Inflammatory macrophage treated with lipopolysaccharide for 1 hour (primary cell): ENCODE data around the gene FUS.

Experiments
- DNase-seq, 2 donors: peaks; one replicate each; pipeline ENCODE4 v3.0.0-alpha.2; 2020 to 2022

FUS gene

DNA sequence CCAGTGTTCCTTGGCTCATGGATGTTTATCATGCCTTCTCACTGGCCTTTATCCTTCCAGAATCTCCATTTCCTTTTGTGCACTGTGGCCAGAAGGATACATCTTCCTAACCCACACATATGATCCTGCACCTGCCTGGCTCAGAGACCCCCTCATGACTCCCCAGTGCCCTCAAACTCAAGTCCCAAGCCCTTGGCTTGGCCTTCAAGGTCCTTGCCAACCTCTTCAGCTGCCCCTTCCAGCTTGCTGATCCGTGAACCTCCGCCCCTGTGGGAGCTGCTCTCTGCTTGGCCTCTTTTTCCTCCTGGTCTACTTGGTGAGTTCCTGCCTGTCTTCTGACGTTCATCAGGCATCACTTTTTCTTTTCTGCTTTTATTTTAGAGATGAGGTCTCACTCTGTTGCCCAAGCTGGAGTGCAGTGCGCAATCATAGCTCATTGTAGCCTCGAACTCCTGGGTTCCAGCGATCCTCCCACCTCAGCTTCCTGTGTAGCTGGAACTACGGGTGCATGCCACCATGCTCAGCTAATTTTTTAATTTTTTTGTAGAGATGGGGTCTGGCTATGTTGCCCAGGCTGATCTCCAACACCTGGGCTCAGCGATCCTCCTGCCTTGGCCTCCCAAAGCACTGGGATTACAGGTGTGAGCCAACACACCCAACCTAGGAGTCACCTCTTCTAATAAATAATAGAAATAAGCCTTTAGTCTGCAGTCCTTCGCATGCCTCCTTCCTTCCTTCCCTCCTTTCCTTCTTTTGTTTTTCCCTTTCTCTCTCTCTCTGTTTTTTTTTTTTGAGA is 25.1 kb downstream of the FUS start:
- no peak for DNase-seq

DNA sequence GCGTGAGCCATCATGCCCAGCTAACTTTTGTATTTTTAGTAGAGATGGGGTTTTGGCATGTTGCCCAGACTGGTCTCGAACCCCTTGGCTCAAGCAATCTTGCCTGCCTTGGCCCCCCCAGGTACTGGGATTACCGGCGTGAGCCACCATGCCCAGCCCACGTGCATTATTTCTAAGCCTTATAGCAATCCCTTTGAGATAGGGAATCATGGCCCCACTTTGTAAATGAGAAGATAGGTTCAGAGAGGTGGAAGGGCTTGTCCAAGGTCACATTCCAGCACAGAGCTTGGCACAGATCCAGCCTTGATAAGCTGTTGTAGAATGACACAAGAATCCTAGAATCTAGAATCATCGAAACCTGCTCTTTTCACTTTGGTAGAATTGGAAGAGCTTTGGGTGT is 26.8 kb downstream of the FUS start:
- no peak for DNase-seq

DNA sequence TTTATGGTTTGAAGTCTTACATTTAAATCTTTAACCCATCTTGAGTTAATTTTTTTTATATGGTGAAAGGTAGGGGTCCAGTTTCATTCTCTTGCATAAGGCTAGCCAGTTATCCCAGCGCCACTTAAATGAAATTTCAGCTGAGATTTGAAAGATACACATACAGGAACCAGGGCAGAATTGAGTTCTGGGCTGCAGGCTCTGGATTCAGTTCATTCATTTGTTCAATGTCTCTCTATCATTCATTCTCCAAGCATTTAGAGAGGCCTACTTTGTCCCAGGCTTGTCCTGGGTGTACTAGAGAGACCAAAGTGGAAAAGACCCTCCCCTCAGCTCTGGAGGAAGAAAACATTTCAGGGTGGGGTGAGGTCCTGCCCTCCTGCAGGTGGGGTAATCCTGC is 33.4 kb downstream of the FUS start:
- DNase-seq = no peak

DNA sequence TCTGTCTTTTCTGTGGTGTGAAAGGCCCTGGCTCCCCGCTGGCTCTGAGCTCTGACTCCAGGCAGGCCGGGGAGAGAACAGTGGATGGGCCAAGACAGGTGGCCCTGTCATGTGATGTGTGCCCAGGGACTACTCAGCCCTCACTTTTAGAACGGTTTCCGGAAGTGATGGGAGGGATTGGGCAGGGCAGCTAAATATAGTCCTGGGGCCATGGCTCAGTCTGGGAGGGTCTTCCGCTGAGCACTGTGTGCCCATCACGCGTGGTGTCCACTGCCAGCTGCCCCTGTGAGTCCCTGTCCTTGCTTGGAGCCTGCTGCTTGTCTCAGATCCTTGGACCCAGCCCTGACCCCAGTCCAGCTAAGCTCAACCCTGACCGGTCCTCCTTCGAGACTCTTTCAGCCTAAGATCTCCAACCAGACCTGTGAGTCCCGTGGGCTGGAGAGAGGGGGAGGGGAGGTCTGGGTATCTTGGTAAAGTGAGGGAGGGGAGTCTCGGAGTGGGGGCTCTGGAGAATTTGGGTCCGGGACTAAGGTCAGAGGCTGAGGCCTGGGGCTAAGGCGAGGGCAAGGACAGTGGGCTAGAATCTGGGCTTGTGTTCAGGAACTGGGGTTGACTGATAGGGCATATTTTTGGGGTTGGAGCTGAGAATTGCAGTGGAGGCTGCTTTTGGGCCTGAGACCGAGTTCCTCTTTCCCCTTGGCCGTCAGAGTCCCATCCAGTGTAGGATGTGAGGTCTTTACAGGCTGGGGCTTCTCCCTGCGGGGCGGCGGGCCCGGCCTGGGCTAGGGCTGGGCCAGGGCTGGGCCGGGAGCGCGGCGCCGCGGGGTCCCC is 34.2 kb downstream of the FUS start, which contains the start of gene TRIM72:
TSS of gene TRIM72 (plus strand) at position 243 of the 831 bp plus-strand sequence. CDS start 620 bp downstream, outside the sequence.
- DNase-seq = no peak

DNA sequence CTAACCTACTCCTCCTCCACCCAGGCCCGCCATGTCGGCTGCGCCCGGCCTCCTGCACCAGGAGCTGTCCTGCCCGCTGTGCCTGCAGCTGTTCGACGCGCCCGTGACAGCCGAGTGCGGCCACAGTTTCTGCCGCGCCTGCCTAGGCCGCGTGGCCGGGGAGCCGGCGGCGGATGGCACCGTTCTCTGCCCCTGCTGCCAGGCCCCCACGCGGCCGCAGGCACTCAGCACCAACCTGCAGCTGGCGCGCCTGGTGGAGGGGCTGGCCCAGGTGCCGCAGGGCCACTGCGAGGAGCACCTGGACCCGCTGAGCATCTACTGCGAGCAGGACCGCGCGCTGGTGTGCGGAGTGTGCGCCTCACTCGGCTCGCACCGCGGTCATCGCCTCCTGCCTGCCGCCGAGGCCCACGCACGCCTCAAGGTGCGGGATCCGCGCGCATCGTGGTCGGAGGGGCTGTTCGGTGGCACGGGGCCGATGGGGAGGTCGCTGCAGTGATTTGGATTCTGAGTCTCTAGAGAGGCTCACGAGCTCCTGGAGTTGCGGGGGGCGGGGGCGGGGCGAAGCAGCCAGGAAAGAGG is 34.9 kb downstream of the FUS start:
- DNase-seq = no peak

DNA sequence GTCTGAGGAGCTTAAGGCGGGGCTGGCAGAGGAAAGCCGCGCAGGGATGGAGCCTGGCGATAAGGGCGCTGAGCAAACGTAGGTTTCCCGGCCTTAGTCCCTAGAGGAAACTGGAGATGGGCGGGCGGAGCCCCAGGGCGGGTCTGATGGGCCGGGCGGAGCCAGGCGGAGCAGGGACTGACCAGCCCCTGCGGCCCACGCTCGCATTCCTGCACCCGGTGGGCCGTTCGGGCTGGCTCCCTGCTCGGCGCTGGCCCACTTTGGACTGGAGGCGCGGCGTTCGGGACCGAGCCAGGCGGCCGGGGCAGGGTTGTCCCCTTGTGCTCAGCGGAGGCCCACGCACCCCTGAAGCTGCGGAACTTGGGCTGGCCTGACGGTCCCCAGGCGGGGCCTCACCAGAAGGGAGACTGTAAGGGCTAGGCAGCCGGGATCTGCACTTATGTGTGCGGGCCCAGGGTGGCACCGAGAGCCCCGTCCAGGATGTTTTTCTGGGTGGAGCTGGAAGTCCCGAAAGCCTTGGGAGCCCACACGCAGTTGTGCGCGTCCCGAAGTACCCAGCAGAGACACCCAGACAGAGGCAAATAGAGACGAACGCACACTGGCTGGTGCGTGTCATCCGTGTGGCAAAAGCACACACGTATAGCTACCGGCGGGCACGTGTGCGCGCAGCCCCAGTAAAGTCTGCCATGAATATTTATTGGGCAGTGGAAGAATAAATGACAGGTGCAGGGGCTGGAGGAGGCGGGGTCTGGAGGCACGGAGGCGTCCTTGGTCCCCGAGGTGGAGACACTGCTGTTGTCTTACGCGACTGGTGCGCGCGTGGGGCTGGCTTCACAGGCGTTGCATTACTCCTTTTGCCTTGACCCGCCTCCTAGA is 35.6 kb downstream of the FUS start:
- DNase-seq = peak; percentile 65 to 66

DNA sequence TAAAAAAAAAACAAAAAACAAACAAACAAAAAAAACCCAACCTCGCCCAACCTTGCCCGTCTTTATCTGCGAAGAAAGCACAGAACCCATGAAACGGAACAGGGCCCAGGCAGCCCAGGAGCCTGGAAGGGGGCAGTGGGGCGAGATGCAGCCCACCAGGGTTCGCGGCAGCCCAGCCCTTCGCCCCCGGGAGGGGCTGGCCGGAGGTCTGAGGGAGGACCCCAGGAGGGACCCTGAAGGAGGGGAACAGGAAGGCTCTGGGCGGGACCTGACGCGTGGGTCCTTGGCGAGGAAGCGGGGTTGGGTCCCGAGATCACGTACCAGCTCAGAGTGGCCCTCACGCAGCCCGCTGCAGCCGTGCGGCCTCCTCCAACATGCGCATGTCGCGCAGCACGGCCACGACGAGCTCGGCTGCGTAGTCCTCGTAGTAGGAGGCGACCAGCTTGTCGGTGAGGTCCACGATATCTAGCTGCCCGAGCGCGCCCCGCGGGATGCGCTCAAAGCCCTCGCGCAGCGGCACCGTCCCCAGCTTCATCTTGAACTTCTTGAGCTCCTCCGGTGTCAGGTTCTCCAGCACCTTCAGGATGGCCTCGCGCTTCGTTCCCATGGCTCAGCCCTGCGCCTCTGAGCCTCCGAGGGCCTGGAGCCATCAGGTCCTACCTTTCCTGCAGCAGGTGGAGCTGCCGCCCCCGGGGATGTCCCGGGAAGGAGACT is 36.6 kb downstream of the FUS start, which contains the start of gene PYDC1:
TSS of gene PYDC1 (minus strand) at position 714 of the 714 bp plus-strand sequence. CDS start at position 607, 107 bp downstream.
- no peak for DNase-seq

DNA sequence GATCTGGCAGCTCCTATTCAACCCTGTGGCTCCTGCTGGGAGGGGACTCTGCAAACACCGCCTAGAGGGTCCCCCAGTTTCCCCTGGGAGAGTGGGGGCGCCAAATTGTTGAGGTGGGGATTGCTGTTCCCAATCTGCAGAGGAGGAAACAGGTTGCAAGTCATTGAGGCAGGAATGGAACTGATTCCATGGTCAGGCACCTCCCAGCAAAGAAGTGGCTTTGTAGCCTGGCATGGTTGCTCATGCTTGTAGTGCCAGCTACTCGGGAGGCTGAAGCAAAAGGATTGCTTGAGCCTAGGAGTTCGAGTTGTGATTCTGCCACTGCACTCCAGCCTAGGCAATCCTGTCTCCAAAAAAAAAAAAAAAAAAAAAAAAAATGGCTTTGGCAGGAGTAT is 37.2 kb downstream of the FUS start:
- DNase-seq = no peak

DNA sequence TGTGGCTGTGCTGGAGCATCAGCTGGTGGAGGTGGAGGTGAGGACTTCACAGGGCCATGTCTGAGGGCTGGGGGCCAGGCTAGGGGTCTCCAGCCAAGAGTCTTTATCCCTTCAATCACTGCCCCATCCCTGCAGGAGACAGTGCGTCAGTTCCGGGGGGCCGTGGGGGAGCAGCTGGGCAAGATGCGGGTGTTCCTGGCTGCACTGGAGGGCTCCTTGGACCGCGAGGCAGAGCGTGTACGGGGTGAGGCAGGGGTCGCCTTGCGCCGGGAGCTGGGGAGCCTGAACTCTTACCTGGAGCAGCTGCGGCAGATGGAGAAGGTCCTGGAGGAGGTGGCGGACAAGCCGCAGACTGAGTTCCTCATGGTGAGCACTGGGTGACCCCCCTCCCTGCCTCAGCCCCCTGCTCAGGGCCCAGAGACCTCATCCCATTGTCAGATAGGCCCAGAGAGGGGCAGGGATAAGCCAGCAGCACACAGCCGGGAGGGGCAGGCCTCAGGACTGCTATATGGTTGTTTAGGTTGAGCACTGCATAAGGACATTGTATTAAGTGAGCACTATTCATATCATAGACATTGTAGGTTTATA is 39.3 kb downstream of the FUS start:
- DNase-seq = no peak

DNA sequence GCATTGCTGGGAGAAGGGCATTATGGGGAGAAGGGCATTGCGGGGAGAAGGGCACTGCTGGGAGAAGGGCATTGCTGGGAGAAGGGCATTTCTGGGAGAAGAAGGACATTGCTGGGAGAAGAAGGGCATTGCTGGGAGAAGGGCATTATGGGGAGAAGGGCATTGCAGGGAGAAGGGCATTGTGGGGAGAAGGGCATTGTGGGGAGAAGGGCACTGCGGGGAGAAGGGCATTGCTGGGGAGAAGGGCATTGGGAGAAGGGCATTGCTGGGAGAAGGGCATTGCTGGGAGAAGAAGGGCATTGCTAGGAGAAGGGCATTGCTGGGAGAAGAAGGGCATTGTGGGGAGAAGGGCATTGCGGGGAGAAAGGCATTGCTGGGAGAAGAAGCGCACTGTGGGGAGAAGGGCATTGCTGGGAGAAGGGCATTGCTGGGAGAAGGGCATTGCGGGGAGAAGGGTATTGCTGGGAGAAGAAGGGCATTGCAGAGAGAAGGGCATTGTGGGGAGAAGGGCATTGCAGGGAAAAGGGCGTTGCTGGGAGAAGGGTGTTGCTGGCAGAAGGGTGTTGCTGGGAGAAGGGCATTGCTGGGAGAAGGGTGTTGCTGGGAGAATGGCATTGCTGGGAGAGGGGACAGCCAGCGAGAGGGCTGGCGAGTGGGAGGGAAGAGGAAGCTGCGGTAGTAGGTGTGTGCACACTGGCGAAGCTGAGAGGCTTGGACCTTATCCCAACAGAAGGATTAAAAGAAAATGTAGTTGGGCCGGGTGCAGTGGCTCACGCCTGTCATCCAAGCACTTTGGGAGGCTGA is 41.6 kb downstream of the FUS start:
- DNase-seq = no peak

DNA sequence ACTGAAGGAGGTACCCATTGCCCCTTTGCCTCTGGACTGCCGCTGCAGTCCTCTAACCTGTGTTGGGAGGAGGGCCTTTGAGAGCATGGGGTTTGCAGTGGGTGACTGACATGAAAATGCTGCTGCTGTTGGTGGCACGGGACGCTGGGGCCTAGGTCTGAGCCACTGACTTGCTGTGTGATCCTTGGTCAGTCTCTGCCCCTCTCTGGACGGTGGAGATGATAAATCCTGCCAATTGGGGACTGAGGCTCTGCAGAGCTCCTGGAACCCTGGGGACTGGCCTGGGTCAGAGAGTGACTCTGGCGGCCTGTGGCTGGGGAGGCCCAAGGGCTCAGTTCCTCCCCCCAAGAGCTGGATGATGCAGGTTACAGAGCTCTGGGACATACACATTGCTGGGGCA is 43.1 kb downstream of the FUS start:
- no peak for DNase-seq

DNA sequence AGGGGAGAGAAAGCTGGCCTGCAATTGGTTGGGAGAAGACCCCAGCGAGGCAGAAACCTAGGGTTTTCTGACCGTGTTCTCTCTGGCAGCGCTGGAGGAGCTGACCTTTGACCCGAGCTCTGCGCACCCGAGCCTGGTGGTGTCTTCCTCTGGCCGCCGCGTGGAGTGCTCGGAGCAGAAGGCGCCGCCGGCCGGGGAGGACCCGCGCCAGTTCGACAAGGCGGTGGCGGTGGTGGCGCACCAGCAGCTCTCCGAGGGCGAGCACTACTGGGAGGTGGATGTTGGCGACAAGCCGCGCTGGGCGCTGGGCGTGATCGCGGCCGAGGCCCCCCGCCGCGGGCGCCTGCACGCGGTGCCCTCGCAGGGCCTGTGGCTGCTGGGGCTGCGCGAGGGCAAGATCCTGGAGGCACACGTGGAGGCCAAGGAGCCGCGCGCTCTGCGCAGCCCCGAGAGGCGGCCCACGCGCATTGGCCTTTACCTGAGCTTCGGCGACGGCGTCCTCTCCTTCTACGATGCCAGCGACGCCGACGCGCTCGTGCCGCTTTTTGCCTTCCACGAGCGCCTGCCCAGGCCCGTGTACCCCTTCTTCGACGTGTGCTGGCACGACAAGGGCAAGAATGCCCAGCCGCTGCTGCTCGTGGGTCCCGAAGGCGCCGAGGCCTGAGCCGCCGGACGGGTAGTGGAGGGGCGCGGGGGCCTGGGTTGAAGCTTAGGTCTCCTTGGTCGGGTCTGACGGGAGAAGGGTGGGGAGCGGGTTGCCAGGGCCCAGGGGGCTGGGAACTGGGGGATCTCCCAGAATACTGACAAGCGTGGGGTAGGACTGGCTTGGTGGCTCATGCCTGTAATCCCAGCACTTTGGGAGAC is 44.4 kb downstream of the FUS start:
- DNase-seq = no peak

DNA sequence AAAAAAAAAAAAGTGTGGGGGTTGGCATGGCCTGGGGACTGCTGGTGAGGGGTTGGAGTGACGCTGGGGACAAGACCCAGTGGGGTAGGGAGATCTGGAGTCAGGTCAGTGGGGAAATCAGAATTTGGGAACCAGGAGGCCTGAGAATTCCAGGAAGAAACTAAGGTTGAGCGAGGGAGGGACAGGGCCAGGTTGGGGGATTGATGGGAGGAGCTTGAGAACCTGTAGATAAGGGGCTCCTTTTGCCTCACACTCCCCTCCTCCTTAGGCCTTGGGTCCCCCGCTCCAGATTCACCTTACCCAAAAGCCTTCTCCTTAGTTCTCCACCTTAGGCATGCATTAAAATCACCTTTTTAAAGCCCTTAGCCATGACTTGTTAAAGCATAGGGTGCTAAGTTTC is 45.3 kb downstream of the FUS start:
- DNase-seq = no peak

DNA sequence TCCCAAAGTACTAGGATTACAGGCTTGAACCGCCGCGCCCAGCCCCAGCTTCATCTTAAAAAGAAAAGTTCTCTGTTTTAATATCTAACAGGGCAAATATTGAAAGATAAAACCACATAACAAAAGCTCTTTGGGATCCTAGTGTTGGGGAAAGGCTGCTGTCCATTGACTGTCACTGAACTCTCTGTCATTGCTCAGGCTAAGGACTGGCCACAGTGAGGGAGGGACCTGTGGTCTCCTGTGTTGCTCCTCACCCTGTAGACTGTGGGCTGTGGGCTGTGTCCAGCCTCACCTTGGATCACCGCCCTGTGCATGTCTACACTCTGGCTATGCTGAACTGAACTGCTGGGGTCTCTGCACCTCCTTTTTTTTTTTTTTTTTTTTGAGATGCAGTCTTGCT is 48.3 kb downstream of the FUS start:
- no peak for DNase-seq

DNA sequence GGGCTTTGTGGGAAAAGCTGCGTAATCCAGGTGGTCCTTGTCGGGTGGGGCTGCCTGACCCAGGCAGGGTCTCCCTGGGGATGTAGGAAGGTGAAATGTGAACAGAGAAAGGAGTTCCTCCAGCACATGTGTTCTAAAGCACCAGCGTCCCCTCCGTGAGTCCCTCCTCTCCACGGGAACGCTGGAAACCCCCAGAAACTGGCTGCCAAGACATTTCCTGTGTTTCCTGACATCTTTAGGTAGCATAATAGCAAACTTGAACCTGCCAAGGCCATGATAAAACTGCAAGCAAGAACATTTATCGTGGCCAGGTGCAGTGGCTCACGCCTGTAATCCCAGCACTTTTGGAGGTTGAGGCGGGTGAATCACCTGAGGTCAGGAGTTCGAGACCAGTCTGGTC is 49.6 kb downstream of the FUS start:
- no peak for DNase-seq

DNA sequence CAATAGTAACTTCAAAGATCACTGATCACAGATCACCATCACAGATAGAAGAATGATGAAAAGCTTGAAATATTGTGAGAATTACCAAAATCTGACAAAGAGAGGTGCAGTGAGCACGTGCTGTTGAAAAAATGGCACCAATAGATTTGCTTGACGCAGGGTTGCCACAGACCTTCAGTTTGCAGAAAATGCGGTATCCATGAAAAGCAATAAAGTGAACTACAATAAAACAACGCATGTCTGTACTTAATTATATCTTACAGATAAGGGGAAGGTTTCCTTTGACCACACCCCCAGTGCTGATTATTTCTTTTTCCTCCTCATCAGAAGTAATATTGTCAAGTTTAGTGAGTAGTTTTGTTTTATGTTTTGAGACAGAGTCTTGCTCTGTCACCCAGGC is 58.1 kb downstream of the FUS start:
- DNase-seq = no peak
